OCI-LY7 (cell line): ENCODE results near the gene ARAP1. TPM values are rescaled to one million over a fixed set of nuclear protein-coding genes. Genes with fewer than 3 reads are reported as not detected.

Experiments used
- BruUV-seq: library from RNA; stranded (reverse); fragments of 400-500 nt; replicated peaks from 2 replicates; lab custom pipeline; 2021; lab: Mats Ljungman, UMichigan
- CTCF ChIA-PET: fragments of 300-600 bp; sonication (Branson Sonifier 250); formaldehyde crosslinking; loops from one replicate; lab custom pipeline; 2022; ENCODE audit warnings: antibody characterized with exemption; ENCODE audit not compliant: unreplicated experiment; lab: Charles Lee
- POLR2A ChIA-PET: fragments of 300-600 bp; sonication (Branson Sonifier 250); formaldehyde crosslinking; loops from one replicate; lab custom pipeline; 2022; ENCODE audit warnings: antibody characterized with exemption; lab: Charles Lee
- DNase-seq: peaks from one replicate; pipeline ENCODE4 v3.0.0-alpha.2; 2015; ENCODE audit warnings: low spot score
- H2AFZ ChIP-seq: fragments of 200-600 bp; sonication (generic), shearing (Covaris generic); 2 replicates; pipeline ENCODE4 v1.6.1; 2014; ENCODE audit warnings: mild to moderate bottlenecking, antibody characterized with exemption, low read length, moderate library complexity
- H3K27ac ChIP-seq: fragments of 200-600 bp; sonication (generic); 2 replicates; pipeline ENCODE4 v1.5.1; 2014; ENCODE audit warnings: mixed run types, low read depth, mild to moderate bottlenecking, moderate library complexity, low read length, inconsistent platforms; ENCODE audit not compliant: poor library complexity, severe bottlenecking
- H3K36me3 ChIP-seq: fragments of 200-600 bp; sonication (generic); 2 replicates; pipeline ENCODE4 v1.6.1; 2014; ENCODE audit warnings: mild to moderate bottlenecking, antibody characterized with exemption, low read length, moderate library complexity, mixed read lengths; ENCODE audit not compliant: insufficient read depth
- H3K4me1 ChIP-seq: fragments of 200-600 bp; sonication (generic); 2 replicates; pipeline ENCODE4 v1.5.1; 2014; ENCODE audit warnings: mild to moderate bottlenecking, low read length; ENCODE audit not compliant: insufficient read depth, poor library complexity, severe bottlenecking
- H3K4me2 ChIP-seq: fragments of 200-600 bp; sonication (generic); 2 replicates; pipeline ENCODE4 v1.6.1; 2014; ENCODE audit warnings: mild to moderate bottlenecking, low read length
- H3K4me3 ChIP-seq: fragments of 200-600 bp; sonication (generic); 2 replicates; pipeline ENCODE4 v1.5.1; 2014; ENCODE audit warnings: mild to moderate bottlenecking, low read depth, low read length; ENCODE audit not compliant: poor library complexity, severe bottlenecking
- H3K79me2 ChIP-seq: fragments of 200-600 bp; sonication (generic); 2 replicates; pipeline ENCODE4 v1.6.1; 2016; ENCODE audit warnings: low read depth, mild to moderate bottlenecking, low read length, moderate library complexity, mixed read lengths; ENCODE audit not compliant: insufficient read depth
- H3K9me2 ChIP-seq: fragments of 200-600 bp; sonication (generic); 2 replicates; pipeline ENCODE4 v1.6.1; 2016; ENCODE audit warnings: mild to moderate bottlenecking, low read length, mixed read lengths; ENCODE audit not compliant: insufficient read depth
- H3K9me3 ChIP-seq: fragments of 200-600 bp; sonication (generic); 2 replicates; pipeline ENCODE4 v1.6.1; 2014; ENCODE audit warnings: mild to moderate bottlenecking, mixed run types, low read length, mixed read lengths
- H4K20me1 ChIP-seq: fragments of 200-600 bp; sonication (generic); 2 replicates; pipeline ENCODE4 v1.6.1; 2014; ENCODE audit warnings: mild to moderate bottlenecking, antibody characterized with exemption, low read length, moderate library complexity, mixed read lengths; ENCODE audit not compliant: insufficient read depth
- EZH2phosphoT487 ChIP-seq: fragments of 200-600 bp; sonication (generic); IDR thresholded peaks from 2 replicates; pipeline ENCODE4 v1.6.1; 2018; ENCODE audit warnings: low read depth, borderline replicate concordance, mild to moderate bottlenecking, mixed run types, antibody characterized with exemption, low read length, moderate library complexity, mixed read lengths
- intact Hi-C: fragments of 100-400 bp; cut with micrococcal nuclease; formaldehyde crosslinking; loops from one replicate; pipeline ENCODE4 v1.10.0; 2022; ENCODE audit not compliant: unreplicated experiment
- total RNA-seq, 2 experiments: library from RNA; depleted of rRNA in 1 of 2; stranded (reverse); fragments of >200 nt in 1 of 2; shearing (Covaris generic) in 1 of 2; gene quantifications; 2 replicates each; pipeline ENCODE4 v1.2.3, GENCODE V29; 2014 to 2022
- TF ChIP-seq, protein P1 (sequence below): fragments of 200-600 bp; sonication (generic); conservative IDR thresholded peaks from 2 replicates; pipeline ENCODE4 v1.5.1; 2014; ENCODE audit warnings: mild to moderate bottlenecking, antibody characterized with exemption, low read length, moderate library complexity, mixed read lengths

ARAP1 gene
- total RNA-seq, 2 experiments from 2014 or later, result 65.6 to 106 TPM

- ChIA-PET CTCF (no interaction called here), POLR2A (no interaction called here)
- intact Hi-C loops, result no loop called here
- no peak for DNase-seq
- H3K9me2 ChIP-seq, result no peaks in the 10 kb centered on the region
- no peak overlapping the region for H3K27ac ChIP-seq
- H3K36me3 ChIP-seq, result peaks cover 67% of the 10 kb centered on the region
- H3K4me3 ChIP-seq, result no peak overlapping the region
- H2AFZ ChIP-seq, result no peak overlapping the region
- H4K20me1 ChIP-seq, result no peaks in the 10 kb centered on the region
- H3K79me2 ChIP-seq, result no peaks in the 10 kb centered on the region
- H3K4me2 ChIP-seq, result no peak overlapping the region
- no peaks in the 10 kb centered on the region for H3K4me1 ChIP-seq
- no peak for TF ChIP-seq EZH2phosphoT487
- TF ChIP-seq, protein P1, sequence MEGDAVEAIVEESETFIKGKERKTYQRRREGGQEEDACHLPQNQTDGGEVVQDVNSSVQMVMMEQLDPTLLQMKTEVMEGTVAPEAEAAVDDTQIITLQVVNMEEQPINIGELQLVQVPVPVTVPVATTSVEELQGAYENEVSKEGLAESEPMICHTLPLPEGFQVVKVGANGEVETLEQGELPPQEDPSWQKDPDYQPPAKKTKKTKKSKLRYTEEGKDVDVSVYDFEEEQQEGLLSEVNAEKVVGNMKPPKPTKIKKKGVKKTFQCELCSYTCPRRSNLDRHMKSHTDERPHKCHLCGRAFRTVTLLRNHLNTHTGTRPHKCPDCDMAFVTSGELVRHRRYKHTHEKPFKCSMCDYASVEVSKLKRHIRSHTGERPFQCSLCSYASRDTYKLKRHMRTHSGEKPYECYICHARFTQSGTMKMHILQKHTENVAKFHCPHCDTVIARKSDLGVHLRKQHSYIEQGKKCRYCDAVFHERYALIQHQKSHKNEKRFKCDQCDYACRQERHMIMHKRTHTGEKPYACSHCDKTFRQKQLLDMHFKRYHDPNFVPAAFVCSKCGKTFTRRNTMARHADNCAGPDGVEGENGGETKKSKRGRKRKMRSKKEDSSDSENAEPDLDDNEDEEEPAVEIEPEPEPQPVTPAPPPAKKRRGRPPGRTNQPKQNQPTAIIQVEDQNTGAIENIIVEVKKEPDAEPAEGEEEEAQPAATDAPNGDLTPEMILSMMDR, result no peak
- no peaks in the 10 kb centered on the region for H3K9me3 ChIP-seq
- BruUV-seq, result no TSS peak
These were observed 41.9 kb downstream of the ARAP1 start for GRCh38 chr11:72710278-72710677.

- Histone ChIP-seq H3K9me3 (no peaks in the 10 kb centered on the region), H3K4me1 (no peaks in the 10 kb centered on the region), H3K4me3 (no peak overlapping the region), H3K79me2 (no peaks in the 10 kb centered on the region), H3K4me2 (no peak overlapping the region), H3K9me2 (no peaks in the 10 kb centered on the region), H2AFZ (no peak overlapping the region), H3K36me3 (peaks cover 68% of the 10 kb centered on the region), H3K27ac (no peak overlapping the region), H4K20me1 (no peaks in the 10 kb centered on the region)
- DNase-seq, result no peak
- intact Hi-C loops, result no loop called here
- TF ChIP-seq, protein P1, result no peak
- no peak for TF ChIP-seq EZH2phosphoT487
- CTCF ChIA-PET, result no interaction called here
- no TSS peak for BruUV-seq
- POLR2A ChIA-PET, result no interaction called here
These were observed 42.5 kb downstream of the ARAP1 start for GRCh38 chr11:72709478-72710238.

- Histone ChIP-seq H3K4me2 (no peak overlapping the region), H2AFZ (no peak overlapping the region), H3K36me3 (peaks cover 80% of the 10 kb centered on the region), H3K27ac (no peak overlapping the region), H3K79me2 (no peaks in the 10 kb centered on the region), H4K20me1 (no peaks in the 10 kb centered on the region), H3K9me3 (no peaks in the 10 kb centered on the region), H3K4me1 (no peaks in the 10 kb centered on the region), H3K4me3 (no peak overlapping the region), H3K9me2 (no peaks in the 10 kb centered on the region)
- ChIA-PET POLR2A (interaction anchor here (0.6 kb wide), 1 partner anchor 9 kb away, joined by 3 read pairs; no protein-coding TSS in a partner anchor), CTCF (no interaction called here)
- DNase-seq, result no peak
- TF ChIP-seq EZH2phosphoT487, result no peak
- TF ChIP-seq, protein P1, result no peak
- intact Hi-C loops, result no loop called here
- BruUV-seq, result no TSS peak
These were observed 45.2 kb downstream of the ARAP1 start for GRCh38 chr11:72707032-72707431.
